Natural killer cell (primary cell): ENCODE data around the gene TIMP4. TPM values are rescaled to one million over a fixed set of nuclear protein-coding genes. Genes with fewer than 3 reads are reported as not detected.

Experiments used
- ATAC-seq, 3 donors: fragments of 150-1000 bp in 2 of 3; fragments of 200-7000 bp in 1 of 3; cut with Tn5 transposase; 1 replicate in 1 of 3; 2 replicates in 2 of 3; pipeline ENCODE4 v1.10.0; 2021; ENCODE audit warnings: mild to moderate bottlenecking in 2 of 3, moderate library complexity in 2 of 3
- DNase-seq, 2 donors: peaks; one replicate each; pipeline versions ENCODE4 v3.0.0 to v3.0.0-alpha.2; 2013 to 2021; ENCODE audit warnings: mixed read lengths in 1 of 2
- H3K27ac ChIP-seq: one replicate; pipeline ENCODE4 v1.5.1; 2013; ENCODE audit warnings: mild to moderate bottlenecking, low read length
- H3K27me3 ChIP-seq: one replicate; pipeline ENCODE4 v1.6.1; 2013; ENCODE audit warnings: low read length; ENCODE audit not compliant: control insufficient read depth, insufficient read depth
- H3K36me3 ChIP-seq: one replicate; pipeline ENCODE4 v1.6.1; 2013; ENCODE audit warnings: low read length; ENCODE audit not compliant: control insufficient read depth, insufficient read depth
- H3K4me1 ChIP-seq: one replicate; pipeline ENCODE4 v1.6.1; 2013; ENCODE audit warnings: low read length; ENCODE audit not compliant: control insufficient read depth, insufficient read depth
- H3K4me3 ChIP-seq: one replicate; pipeline ENCODE4 v1.5.1; 2013; ENCODE audit warnings: low read length
- H3K9me3 ChIP-seq: one replicate; pipeline ENCODE4 v1.6.1; 2013; ENCODE audit warnings: low read length; ENCODE audit not compliant: control insufficient read depth, insufficient read depth
- H3K27ac Mint-ChIP-seq, 2 donors: one replicate each; pipeline ENCODE4 v1.8.0; 2022; ENCODE audit warnings: mild to moderate bottlenecking in 2 of 2, mixed read lengths in 2 of 2, moderate library complexity in 1 of 2
- H3K27me3 Mint-ChIP-seq, 2 donors: one replicate each; pipeline ENCODE4 v1.8.0; 2022; ENCODE audit warnings: low read depth in 2 of 2, mixed read lengths in 2 of 2
- H3K36me3 Mint-ChIP-seq: one replicate; pipeline ENCODE4 v1.8.0; 2022; ENCODE audit warnings: mixed read lengths
- H3K4me1 Mint-ChIP-seq, 2 donors: one replicate each; pipeline ENCODE4 v1.8.0; 2022; ENCODE audit warnings: mixed read lengths in 2 of 2
- H3K4me3 Mint-ChIP-seq: one replicate; pipeline ENCODE4 v1.8.0; 2022; ENCODE audit warnings: mild to moderate bottlenecking, moderate library complexity, mixed read lengths
- H3K9me3 Mint-ChIP-seq, 2 donors: one replicate each; pipeline ENCODE4 v1.8.0; 2022; ENCODE audit warnings: mixed read lengths in 2 of 2
- WGBS: methylation state at CpG from one replicate; pipeline ENCODE4 v1.1.7; 2013; ENCODE audit warnings: missing lambda C conversion rate; ENCODE audit not compliant: insufficient coverage; 5-methylcytosine and 5-hydroxymethylcytosine counted together
- intact Hi-C: fragments of 100-400 bp; cut with micrococcal nuclease; formaldehyde crosslinking; loops from one replicate; pipeline ENCODE4 v1.14.2; 2022
- total RNA-seq, 4 donors: library from RNA; stranded (reverse); fragments of 120-200 nt in 1 of 4; gene quantifications; one replicate each; pipeline versions ENCODE4 v1.2.3 to v1.2.4, GENCODE V29; 2013 to 2022
- TF ChIP-seq, protein P1 (sequence below): fragments of 200-600 bp; IDR thresholded peaks from one replicate; pipeline ENCODE4 v1.8.0; 2022; ENCODE audit warnings: antibody characterized with exemption

The TIMP4 gene
- total RNA-seq, 3 donors from 2014 or later (not counting 1 experiment from before 2014, with no cell fraction given) = not detected

DNA sequence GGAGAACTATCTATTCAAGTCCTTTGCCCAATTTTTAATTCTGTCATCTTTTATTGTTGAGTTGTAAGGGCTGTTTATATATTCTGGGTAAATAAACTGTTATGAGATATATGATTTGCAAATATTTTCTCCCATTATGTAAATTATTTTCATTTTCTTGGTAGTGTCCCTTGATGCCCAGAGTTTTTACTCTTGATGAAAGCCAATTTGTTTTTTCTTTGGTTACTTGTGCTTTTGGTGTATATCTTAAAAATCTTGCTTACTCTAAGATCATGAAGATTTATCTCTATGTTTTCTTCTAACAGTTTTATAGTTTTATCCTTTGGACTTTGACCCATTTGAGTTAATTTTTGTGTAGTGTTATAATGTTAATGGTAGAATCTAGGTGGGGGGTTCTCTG lies 44.5 kb downstream of the TIMP4 start:
- Mint-ChIP-seq H3K4me3 (no peak overlapping the region), H3K36me3 (no peaks in the 10 kb centered on the region)
- no peak for ATAC-seq

DNA sequence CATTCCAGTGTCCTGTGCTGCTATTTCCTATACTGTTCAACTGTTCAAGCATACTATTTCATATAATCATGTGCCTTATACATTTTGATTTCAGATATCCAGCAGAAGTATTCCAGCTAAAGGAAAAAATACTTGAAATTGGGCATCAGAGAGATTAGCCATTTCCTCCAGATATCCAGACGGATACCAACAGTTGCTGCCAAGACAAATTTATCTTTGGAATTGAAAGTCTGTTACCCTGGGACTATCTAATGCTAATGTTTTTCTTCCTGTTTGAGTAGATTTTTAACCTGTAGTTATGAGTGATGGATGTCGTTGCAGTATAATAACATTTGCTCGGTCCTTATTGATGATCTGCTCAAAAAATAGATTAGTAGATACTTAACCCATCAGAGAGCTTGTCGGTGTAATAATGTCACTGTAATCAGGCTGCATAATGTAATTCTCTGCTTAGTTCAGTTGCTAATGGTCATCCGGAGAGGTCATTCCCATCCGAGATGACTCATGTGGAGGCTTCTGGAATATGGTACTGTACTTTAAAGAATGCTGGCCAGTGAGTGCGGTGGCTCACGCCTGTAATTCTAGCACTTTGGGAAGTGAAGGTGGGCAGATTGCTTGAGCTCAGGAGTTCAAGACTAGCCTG lies 51.5 kb downstream of the TIMP4 start:
- no peaks in the 10 kb centered on the region for H3K27me3 ChIP-seq
- Mint-ChIP-seq H3K9me3 (no peaks in the 10 kb centered on the region), H3K36me3 (no peaks in the 10 kb centered on the region), H3K27me3 (no peaks in the 10 kb centered on the region), H3K4me1 (no peaks in the 10 kb centered on the region), H3K27ac (no peak overlapping the region), H3K4me3 (no peak overlapping the region)
- TF ChIP-seq, protein P1, sequence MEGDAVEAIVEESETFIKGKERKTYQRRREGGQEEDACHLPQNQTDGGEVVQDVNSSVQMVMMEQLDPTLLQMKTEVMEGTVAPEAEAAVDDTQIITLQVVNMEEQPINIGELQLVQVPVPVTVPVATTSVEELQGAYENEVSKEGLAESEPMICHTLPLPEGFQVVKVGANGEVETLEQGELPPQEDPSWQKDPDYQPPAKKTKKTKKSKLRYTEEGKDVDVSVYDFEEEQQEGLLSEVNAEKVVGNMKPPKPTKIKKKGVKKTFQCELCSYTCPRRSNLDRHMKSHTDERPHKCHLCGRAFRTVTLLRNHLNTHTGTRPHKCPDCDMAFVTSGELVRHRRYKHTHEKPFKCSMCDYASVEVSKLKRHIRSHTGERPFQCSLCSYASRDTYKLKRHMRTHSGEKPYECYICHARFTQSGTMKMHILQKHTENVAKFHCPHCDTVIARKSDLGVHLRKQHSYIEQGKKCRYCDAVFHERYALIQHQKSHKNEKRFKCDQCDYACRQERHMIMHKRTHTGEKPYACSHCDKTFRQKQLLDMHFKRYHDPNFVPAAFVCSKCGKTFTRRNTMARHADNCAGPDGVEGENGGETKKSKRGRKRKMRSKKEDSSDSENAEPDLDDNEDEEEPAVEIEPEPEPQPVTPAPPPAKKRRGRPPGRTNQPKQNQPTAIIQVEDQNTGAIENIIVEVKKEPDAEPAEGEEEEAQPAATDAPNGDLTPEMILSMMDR = no peak
- no peaks in the 10 kb centered on the region for H3K9me3 ChIP-seq
- no peaks in the 10 kb centered on the region for H3K4me1 ChIP-seq
- intact Hi-C loops = no loop called here
- ATAC-seq (no peak), DNase-seq (no peak)
- no peak overlapping the region for H3K27ac ChIP-seq
- 83% methylated on average over 8 of the region's 8 CpGs for WGBS
- no peak overlapping the region for H3K4me3 ChIP-seq
- no peaks in the 10 kb centered on the region for H3K36me3 ChIP-seq

More for the DNA sequence above, 44.5 kb downstream of the TIMP4 start:
- H3K4me1 Mint-ChIP-seq = no peaks in the 10 kb centered on the region
- Histone ChIP-seq H3K4me1 (no peaks in the 10 kb centered on the region), H3K27ac (no peak overlapping the region), H3K4me3 (no peak overlapping the region), H3K9me3 (no peaks in the 10 kb centered on the region), H3K27me3 (no peaks in the 10 kb centered on the region), H3K36me3 (no peaks in the 10 kb centered on the region)
- no peaks in the 10 kb centered on the region for H3K9me3 Mint-ChIP-seq
- intact Hi-C loops = no loop called here
- no peak for DNase-seq
- H3K27me3 Mint-ChIP-seq = peaks cover 0 to 4% of the 10 kb centered on the region in 2 donors
- TF ChIP-seq, protein P1 = no peak
- H3K27ac Mint-ChIP-seq = no peak overlapping the region

Other genes with a start within 250 kb of the TIMP4 start
- gene SYN2, start 154.5 kb downstream of the TIMP4 start, total RNA-seq = under 1 TPM in 2 of 3 donors, not detected in 1; 0.18 to 0.23 TPM
- under 1 TPM in 1 of 3 donors, not detected in 2; 0.21 TPM for gene PPARG, start 130.2 kb upstream of the TIMP4 start, total RNA-seq